ENCODE data around the gene SETDB1. TPM values are rescaled to one million over a fixed set of nuclear protein-coding genes. Genes with fewer than 3 reads are reported as not detected.
A peak's percentile ranks its signal among the peaks of the same experiment; 100 is the strongest.

The SETDB1 gene
- total and polyA plus RNA-seq, 2 of the 13 experiments (the other 11 are each of a cell fraction or from before 2014, with no cell fraction given) = 33.1 to 34.6 TPM

DNA sequence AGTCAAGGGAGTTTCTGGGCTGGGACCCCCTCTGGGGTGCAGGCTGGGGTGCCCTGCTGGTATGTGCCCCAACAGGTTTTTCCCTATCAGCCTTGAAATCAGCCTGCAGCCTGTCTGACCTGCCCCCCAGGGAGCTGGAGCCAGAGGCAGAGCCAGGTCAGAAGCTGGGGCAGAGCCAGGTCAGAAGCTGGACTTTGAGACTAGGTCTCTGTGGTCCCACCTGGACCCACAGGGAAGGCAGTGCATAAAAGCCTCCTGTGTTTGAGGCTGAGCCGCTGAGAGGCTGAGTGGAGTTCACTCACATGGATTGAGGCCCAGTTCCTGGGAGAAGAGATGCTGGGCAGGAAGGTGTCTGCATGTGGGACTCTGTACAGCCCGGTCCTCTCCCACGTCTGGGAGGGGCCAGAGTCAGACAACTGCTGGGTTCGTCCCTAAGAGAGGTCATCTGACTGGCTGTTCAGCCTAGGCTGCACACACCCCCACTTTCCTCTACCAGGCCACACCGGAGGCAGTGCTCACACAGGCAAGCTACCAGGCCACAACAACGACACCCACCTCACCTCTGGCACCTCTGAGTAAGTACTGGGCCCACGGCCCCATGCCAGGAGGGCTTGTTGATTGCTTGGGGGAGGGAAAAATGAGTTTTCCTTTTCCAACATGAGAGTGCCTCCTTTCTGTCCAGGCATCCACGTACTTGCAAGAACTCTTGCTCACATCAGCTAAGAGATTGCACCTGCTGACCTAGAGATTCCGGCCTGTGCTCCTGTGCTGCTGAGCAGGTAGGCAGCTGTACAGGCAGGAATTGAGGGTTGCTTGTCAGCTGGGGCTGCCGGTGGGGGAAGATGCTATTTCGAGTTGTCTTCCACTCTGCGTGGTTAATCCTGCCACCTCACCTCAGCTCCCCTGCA lies 55.9 kb downstream of the SETDB1 start, which contains the start of gene ANXA9 (continued):
- peak; percentile 80 for TF ChIP-seq SPEN (CRISPR knock-in tag; IDR thresholded peaks at IDR 0.05; ENCODE audit: low read depth)
- TF ChIP-seq, protein P1, sequence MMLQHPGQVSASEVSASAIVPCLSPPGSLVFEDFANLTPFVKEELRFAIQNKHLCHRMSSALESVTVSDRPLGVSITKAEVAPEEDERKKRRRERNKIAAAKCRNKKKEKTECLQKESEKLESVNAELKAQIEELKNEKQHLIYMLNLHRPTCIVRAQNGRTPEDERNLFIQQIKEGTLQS (CRISPR knock-in tag; IDR thresholded peaks at IDR 0.05) = no peak
- TF ChIP-seq ZFP82 (CRISPR knock-in tag; IDR thresholded peaks at IDR 0.05; ENCODE audit: borderline replicate concordance) = no peak
- TF ChIP-seq NR2C2 (CRISPR knock-in tag; IDR thresholded peaks at IDR 0.05; ENCODE audit: borderline replicate concordance) = peak; percentile 81
- TF ChIP-seq ZNF776 (CRISPR knock-in tag; IDR thresholded peaks at IDR 0.05) = no peak
- no peak for TF ChIP-seq NFYB (CRISPR knock-in tag; IDR thresholded peaks at IDR 0.05)
- no peak for TF ChIP-seq GPN1 (CRISPR knock-in tag; IDR thresholded peaks at IDR 0.05; ENCODE audit: borderline replicate concordance)
- TF ChIP-seq ZNF616 (CRISPR knock-in tag; IDR thresholded peaks at IDR 0.05; ENCODE audit: low read depth) = no peak
- TF ChIP-seq ZNF121 (CRISPR knock-in tag; IDR thresholded peaks at IDR 0.05) = 0 out of 2 replicates have a peak, but pooled peaks have one; percentile 3
- no peak for TF ChIP-seq TOPORS (CRISPR knock-in tag; IDR thresholded peaks at IDR 0.05)
- TF ChIP-seq ZBTB7B (CRISPR knock-in tag; IDR thresholded peaks at IDR 0.05) = peak; percentile 62; the same call in 1 of the 2 replicates
- TF ChIP-seq ZNF556 (CRISPR knock-in tag; IDR thresholded peaks at IDR 0.05; ENCODE audit: borderline replicate concordance) = peak; percentile 52; the same call in 1 of the 2 replicates
- TF ChIP-seq ZNF3 (CRISPR knock-in tag; IDR thresholded peaks at IDR 0.05) = no peak
- TF ChIP-seq ZNF17 (CRISPR knock-in tag; IDR thresholded peaks at IDR 0.05) = no peak
- TF ChIP-seq KAT2B (IDR thresholded peaks at IDR 0.05; ENCODE audit: borderline replicate concordance, low read depth, low read length) = no peak
- no peak for TF ChIP-seq TMF1 (CRISPR knock-in tag; IDR thresholded peaks at IDR 0.05; ENCODE audit: low read depth)
- TF ChIP-seq ZNF619 (CRISPR knock-in tag; IDR thresholded peaks at IDR 0.05) = peak; percentile 29; the same call in 1 of the 2 replicates
- no peak for TF ChIP-seq KMT2A (CRISPR knock-in tag; IDR thresholded peaks at IDR 0.05)
- TF ChIP-seq, protein P2, sequence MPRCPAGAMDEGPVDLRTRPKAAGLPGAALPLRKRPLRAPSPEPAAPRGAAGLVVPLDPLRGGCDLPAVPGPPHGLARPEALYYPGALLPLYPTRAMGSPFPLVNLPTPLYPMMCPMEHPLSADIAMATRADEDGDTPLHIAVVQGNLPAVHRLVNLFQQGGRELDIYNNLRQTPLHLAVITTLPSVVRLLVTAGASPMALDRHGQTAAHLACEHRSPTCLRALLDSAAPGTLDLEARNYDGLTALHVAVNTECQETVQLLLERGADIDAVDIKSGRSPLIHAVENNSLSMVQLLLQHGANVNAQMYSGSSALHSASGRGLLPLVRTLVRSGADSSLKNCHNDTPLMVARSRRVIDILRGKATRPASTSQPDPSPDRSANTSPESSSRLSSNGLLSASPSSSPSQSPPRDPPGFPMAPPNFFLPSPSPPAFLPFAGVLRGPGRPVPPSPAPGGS (CRISPR knock-in tag; IDR thresholded peaks at IDR 0.05) = no peak; the same call in 1 of the 2 replicates
- no peak for TF ChIP-seq DNMT3B (CRISPR knock-in tag; conservative IDR thresholded peaks at IDR 0.05)
- TF ChIP-seq RBAK (CRISPR knock-in tag; IDR thresholded peaks at IDR 0.05) = no peak; the same call in 1 of the 2 replicates
- peak; percentile 56 for TF ChIP-seq ASH2L (IDR thresholded peaks at IDR 0.05; ENCODE audit: insufficient read length, low read depth, low read length)
- peak; percentile 58; the same call in 1 of the 2 replicates for TF ChIP-seq GATA4 (IDR thresholded peaks at IDR 0.05; ENCODE audit: borderline replicate concordance, low read depth)
- no peak for TF ChIP-seq ZNF468 (CRISPR knock-in tag; IDR thresholded peaks at IDR 0.05)
- TF ChIP-seq ISL2 (CRISPR knock-in tag; IDR thresholded peaks at IDR 0.05) = 0 out of 2 replicates have a peak, but pooled peaks have one; percentile 25
- TF ChIP-seq ATM (IDR thresholded peaks at IDR 0.05; ENCODE audit: borderline replicate concordance) = no peak
- TF ChIP-seq KAT8 (CRISPR knock-in tag; IDR thresholded peaks at IDR 0.05) = peak; percentile 47
- TF ChIP-seq ZNF678 (CRISPR knock-in tag; IDR thresholded peaks at IDR 0.05) = no peak
- TF ChIP-seq ZNF567 (CRISPR knock-in tag; IDR thresholded peaks at IDR 0.05; ENCODE audit: borderline replicate concordance) = no peak
- TF ChIP-seq ZNF296 (CRISPR knock-in tag; conservative IDR thresholded peaks at IDR 0.05) = 0 out of 2 replicates have a peak, but pooled peaks have one; percentile 31
- TF ChIP-seq ZNF251 (CRISPR knock-in tag; IDR thresholded peaks at IDR 0.05) = no peak
- TF ChIP-seq PPARG (CRISPR knock-in tag; conservative IDR thresholded peaks at IDR 0.05) = peak; percentile 41; the same call in 1 of the 2 replicates
